PFSK-1 (cell line): ENCODE measurements around the gene SEC14L3.

Experiments used
- FOXP2 ChIP-seq: optimal IDR thresholded peaks from 2 replicates; pipeline ENCODE3; 2011; ENCODE audit warnings: borderline replicate concordance, control low read depth, inconsistent platforms; ENCODE audit not compliant: insufficient read depth; ENCODE audit errors: extremely low read length, extremely low read depth
- POLR2AphosphoS5 ChIP-seq: IDR thresholded peaks from 2 replicates; pipeline ENCODE4 v1.6.1; 2012; ENCODE audit warnings: low read depth, mild to moderate bottlenecking, control low read depth, low read length, moderate library complexity
- REST ChIP-seq, 2 experiments: IDR thresholded peaks; 2 replicates each; pipeline versions ENCODE4 v1.6.1 to v1.8.0; 2011 to 2012; ENCODE audit warnings: low read depth in 2 of 2, low read length in 2 of 2, control low read depth in 1 of 2, inconsistent platforms in 1 of 2, mild to moderate bottlenecking in 1 of 2, moderate library complexity in 1 of 2; ENCODE audit not compliant: insufficient read depth in 1 of 2
- TAF1 ChIP-seq: IDR thresholded peaks from 2 replicates; pipeline ENCODE4 v1.6.1; 2012; ENCODE audit warnings: low read length, control low read depth, borderline replicate concordance; ENCODE audit not compliant: insufficient read depth

GRCh38 chr22:30411780-30412179 lies 60.0 kb downstream of the SEC14L3 start:
- TF ChIP-seq POLR2AphosphoS5, result no peak
- TF ChIP-seq FOXP2, result no peak
- no peak for TF ChIP-seq REST (IDR thresholded peaks at IDR 0.05; ENCODE audit: insufficient read depth in 1 of 2, low read depth in 2 of 2, low read length in 2 of 2)
- no peak for TF ChIP-seq TAF1
